Measurements from ENCODE around the gene GPR151.

GRCh38 chr5:146527785-146528184 lies 11.8 kb upstream of the GPR151 start:
- no peak for TF ChIP-seq GATA2 (IDR thresholded peaks at IDR 0.05; ENCODE audit: low read depth, low read length)
- TF ChIP-seq GATA3 (IDR thresholded peaks at IDR 0.05; ENCODE audit: low read depth, low read length): no peak
